VCaP (cell line): ENCODE measurements around the gene BOLA3.
"Not testable (repeated sequence)": the region's sequence is repeated elsewhere in the genome, so short reads cannot be mapped to it uniquely, and the experiment has no call there.

ENCODE experiments used
- H3K27ac ChIP-seq: fragments of 450-650 bp; 2 replicates; pipeline ENCODE4 v1.5.1; 2017
- TF ChIP-seq, protein P1 (sequence below): fragments of 450-650 bp; conservative IDR thresholded peaks from 2 replicates; pipeline ENCODE4 v1.5.1; 2017; ENCODE audit warnings: mild to moderate bottlenecking, moderate library complexity

The BOLA3 gene

DNA sequence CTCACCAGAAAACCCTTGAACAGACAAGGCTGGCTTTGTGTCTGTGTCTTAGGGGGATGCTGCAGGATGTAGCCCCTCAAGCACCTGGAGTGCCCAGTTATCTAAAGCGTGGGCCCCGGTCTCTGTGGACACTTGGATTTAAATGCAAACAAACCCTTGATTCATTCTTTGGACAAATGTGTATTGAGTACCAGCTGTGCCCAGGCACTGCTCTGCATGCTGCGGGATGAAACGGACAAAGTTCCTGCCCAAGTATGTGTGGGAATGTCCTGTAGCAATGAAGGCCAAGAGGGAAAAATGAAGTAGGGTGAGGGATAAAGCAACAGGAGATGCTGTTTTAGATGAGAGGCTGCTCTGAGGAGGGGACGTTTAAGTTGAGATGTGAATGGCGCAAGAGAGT is 53.9 kb downstream of the BOLA3 start:
- no peak overlapping the region for H3K27ac ChIP-seq
- TF ChIP-seq, protein P1, sequence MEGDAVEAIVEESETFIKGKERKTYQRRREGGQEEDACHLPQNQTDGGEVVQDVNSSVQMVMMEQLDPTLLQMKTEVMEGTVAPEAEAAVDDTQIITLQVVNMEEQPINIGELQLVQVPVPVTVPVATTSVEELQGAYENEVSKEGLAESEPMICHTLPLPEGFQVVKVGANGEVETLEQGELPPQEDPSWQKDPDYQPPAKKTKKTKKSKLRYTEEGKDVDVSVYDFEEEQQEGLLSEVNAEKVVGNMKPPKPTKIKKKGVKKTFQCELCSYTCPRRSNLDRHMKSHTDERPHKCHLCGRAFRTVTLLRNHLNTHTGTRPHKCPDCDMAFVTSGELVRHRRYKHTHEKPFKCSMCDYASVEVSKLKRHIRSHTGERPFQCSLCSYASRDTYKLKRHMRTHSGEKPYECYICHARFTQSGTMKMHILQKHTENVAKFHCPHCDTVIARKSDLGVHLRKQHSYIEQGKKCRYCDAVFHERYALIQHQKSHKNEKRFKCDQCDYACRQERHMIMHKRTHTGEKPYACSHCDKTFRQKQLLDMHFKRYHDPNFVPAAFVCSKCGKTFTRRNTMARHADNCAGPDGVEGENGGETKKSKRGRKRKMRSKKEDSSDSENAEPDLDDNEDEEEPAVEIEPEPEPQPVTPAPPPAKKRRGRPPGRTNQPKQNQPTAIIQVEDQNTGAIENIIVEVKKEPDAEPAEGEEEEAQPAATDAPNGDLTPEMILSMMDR: no peak

DNA sequence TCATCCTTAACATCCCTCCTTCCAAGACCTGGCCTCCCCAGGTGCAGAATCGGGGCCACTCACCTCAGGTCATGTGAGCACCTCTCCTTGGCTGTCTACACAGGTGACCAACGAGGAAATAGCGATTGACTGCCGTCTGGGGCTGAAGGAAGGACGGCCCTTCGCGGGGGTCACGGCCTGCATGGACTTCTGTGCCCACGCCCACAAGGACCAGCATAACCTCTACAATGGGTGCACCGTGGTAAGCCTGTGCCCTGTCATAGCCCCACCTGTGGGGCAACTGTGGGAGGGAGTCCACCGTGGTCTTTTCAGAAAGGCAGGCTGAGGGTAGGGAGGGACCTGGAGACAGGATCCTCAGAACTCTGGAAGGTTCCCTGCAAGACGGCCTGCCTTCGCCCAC is 54.3 kb downstream of the BOLA3 start:
- TF ChIP-seq, protein P1: no peak
- no peak overlapping the region for H3K27ac ChIP-seq

GRCh38 chr2:74092275-74092674 is 55.4 kb downstream of the BOLA3 start:
- TF ChIP-seq, protein P1: no peak
- no peak overlapping the region for H3K27ac ChIP-seq

- TF ChIP-seq, protein P1: no peak
- H3K27ac ChIP-seq: no peak overlapping the region
Measured at GRCh38 chr2:74091391-74091790, 56.3 kb downstream of the BOLA3 start.

GRCh38 chr2:74089816-74090745 is 57.6 kb downstream of the BOLA3 start:
- no peak overlapping the region for H3K27ac ChIP-seq
- TF ChIP-seq, protein P1: no peak

GRCh38 chr2:74088676-74089075 is 59.0 kb downstream of the BOLA3 start:
- H3K27ac ChIP-seq: not testable (repeated sequence)

GRCh38 chr2:74087696-74088095 is 60.0 kb downstream of the BOLA3 start:
- H3K27ac ChIP-seq: no peak overlapping the region

More at GRCh38 chr2:74087696-74088095, 60.0 kb downstream of the BOLA3 start:
- TF ChIP-seq, protein P1: no peak
